NCI-H2081 (cell line): ENCODE measurements around the gene CLN3.
"Not testable (repeated sequence)": the region's sequence is repeated elsewhere in the genome, so short reads cannot be mapped to it uniquely, and the experiment has no call there.

Source experiments
- DNase-seq, 2 experiments: peaks; one replicate each; lab custom pipeline; 2025; lab: John Stamatoyannopoulos, UW

Gene CLN3

DNA sequence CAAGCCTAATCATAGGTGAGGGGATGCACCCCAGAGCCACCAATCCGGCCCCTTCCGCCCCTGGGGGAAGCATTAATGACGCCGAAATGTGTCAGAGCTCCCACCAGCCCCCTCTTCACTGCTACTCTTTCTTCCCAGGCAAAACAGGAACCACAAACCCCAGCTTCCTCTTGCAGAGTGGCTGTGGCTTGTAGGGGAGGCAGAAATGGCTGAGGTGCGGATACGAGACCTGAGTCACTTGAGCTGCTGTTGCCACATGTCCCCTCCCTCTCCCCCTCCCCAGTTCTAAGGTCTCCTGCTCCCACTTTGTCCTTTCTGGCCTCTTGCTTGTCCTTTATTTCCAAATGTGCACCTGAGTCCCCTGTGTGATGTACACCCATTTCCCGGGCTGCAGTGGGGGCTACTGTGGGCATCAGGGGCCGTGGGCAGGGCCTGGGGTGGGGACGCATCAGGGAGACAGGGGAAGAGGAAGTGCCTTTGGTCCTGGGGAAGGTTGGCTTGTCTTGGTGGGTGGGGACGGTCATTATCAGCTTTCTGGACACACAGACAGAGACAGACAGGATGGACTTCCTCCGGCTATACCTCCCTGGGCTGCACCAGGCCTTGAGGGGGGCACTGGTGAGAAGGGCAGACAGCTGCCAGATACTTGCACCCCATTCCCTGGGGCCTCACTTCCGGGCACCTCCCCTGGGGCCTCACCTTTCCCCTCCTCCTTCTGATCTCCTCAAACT is 2.4 kb upstream of the CLN3 start, which contains the start of gene APOBR:
TSS of gene APOBR (plus strand) at position 523 of the 731 bp plus-strand sequence. CDS start at position 562, 39 bp downstream.
- DNase-seq: no peak

DNA sequence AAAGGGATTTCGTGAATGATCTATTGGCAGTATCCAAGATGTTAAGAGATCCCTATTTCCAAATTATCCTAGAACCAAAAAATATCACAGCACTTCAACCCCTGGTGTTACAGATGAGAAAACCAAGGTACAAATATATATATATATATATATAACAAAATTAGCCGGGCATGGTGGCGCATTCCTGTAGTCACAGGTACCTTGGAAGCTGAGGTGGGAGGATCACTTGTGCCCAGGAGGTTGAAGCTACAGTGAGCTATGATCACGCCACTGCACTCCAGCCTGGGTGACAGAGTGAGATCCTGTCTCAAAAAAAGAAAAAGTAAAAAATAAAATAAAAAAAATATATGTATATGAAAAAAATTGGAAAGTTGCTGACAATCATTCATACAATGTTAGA is 637 bp upstream of the CLN3 start:
- DNase-seq: no peak

DNA sequence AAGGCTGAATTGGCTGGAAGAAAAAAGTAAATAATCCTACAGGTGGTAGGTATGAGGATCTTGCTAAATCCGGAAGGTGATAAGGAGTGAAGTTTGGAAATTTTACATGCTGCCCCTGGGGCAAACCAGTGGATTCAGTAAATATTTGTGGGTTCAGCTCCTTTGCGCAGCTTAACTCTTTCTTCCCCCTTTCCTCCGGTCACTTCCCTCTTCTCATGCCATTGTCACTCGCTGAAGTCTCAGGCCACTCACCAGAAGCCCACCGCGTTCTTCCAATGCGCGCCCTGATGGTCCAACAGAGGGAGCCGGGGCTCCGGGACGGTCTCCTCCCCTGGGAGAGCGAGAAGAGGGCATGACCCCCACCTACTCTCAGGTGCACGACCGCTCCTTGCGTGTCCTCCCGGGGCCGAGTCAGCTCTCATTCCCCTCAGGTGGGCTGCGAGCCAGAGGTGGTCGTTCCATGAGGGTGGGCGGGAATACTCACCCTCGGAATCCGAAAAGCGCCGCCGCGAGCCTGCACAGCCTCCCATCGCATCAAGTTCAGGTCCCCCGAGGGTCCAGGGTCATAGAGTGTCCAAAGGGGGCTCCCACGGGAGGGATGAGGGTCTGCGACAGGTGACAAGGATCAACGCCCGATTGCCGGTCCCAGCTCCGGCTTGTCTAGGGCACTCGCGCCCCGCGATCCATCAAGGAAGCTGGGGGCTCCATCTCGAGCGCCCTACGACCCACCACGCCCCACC is 474 bp downstream of the CLN3 start:
- no peak for DNase-seq

DNA sequence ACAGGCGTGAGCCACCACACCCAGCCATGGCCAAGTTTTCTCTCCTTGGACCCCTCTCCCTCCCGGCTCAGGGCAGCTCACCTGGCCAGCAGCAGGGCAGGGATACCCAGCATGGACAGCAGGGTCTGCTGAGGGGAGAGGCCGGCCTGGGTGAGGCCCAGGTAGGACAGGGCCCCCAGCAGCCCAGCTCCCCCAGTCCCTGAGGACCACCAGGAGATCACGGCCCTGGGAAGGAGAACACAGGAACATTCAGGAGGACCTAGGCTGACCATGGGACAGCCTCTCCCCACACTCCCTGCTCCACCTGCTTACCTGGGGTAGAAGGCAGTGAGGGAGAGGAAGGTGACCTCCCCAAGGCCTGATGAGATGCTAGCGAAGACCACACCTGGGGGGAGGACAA is 5.6 kb downstream of the CLN3 start:
- DNase-seq: no peak

DNA sequence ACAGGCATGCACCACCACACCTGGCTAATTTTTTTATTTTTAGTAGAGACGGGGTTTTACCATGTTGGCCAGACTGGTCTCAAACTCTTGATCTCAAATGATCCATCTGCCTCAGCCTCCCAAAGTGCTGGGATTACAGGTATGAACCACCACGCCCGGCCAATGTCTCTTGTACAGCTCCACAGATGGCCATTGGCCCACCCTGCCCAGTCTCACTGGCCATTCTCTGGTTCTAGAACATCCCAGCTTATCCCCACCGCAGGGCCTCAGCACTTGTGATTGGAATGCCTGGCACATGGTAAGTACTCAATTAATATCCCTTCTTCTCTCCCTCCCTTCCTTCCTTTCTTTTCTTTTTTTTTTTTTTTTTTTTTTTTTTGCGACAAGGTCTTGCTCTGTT is 8.5 kb downstream of the CLN3 start:
- DNase-seq: not testable (repeated sequence)

DNA sequence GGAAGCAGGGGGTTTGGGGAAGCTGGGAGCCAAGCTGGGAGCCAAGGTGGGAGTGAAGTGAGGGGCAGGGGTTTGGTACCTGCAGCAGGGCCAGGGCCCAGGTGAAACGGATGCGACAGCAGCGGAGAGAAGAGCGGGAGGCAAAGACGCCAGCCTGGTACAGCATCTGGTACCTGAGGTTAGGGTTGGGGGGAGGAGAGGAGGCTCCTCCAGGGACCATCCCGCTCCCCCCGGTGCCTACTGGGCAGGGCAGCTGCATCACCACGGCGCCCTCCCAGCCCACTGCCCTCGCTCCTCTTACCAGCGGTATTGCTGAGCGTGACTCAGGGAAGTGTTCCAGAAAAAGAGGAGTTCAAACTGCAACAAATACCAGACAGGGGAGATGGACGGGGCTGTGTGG is 9.8 kb downstream of the CLN3 start:
- no peak for DNase-seq

DNA sequence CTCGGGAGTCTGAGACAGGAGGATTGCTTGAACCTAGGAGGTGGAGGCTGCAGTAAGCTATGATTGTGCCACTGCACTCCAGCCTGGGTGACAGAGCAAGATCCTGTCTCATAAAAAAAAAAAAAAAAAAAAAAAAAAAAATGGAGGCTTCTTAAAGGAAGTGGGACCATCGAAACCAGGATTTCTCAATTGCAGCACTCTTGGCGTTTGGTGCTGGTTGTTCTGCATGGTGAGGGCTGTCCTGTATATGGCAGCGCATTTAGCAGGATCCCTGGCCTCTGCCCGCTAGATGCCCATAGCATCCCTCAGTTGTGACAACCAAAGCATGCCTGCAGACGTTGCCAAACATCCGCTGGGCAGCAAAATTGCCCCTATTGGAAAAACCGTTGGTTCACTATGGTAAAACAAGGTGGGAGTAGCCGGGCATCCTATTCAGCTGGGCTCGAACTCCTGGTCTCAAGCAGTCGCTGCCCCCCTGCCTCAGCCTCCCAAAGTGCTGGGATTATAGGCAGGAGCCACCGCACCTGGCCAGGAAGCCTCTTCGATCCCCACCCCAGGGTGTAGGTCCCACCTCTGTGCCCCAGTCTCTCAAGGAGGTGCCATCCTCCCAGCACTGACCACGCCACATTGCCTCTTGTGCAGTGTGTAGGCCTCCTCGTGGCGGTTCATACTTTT is 13.2 kb downstream of the CLN3 start:
- no peak for DNase-seq

DNA sequence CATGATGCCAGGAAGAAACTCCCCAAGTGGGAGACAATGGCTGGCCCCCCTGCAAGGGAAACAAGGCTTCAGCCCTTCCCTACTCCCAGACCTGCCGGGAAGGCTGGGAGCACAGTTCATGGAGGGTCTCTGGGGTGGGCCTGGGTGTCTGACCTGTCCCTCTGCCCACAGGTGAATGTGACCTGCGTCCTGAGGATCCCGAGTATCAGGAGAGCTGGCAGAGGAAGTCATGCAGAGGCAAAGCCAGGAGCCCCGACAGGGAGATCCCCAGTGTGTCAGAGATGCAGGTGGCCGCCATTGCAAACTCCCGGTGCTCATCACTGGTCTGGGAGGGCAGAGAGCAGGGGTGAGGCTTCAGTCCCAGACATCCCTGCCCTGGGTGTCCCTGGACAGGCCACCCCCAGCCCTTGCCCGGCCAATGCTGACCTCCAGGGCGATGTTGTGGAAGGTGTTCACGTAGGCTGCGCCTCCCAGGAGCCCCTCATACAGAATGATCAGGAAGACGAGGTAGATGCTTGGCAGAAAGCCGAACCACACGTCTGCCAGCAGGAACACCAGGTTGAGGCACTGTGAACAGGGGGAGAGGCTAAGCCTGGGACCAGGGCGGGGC is 14.5 kb downstream of the CLN3 start:
- DNase-seq: no peak

DNA sequence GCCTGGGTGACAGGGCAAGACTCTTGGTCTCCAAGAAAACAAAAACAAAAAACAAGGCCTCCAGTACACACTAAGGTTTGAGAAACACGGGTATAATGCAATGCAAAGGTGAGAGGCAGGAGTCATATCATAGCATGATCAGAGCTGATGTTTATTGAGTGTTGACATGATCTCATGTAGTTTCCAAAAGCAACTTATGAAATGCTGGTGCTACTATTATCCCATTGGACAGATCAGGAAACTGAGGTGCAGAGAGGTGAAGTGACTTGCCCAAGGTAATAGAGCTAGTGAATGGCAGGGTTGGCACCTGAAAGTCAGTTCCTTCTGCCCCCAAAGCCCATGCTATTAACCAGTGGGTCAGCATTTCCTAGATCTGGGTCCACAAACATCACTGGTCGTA is 16.7 kb downstream of the CLN3 start:
- DNase-seq: no peak

DNA sequence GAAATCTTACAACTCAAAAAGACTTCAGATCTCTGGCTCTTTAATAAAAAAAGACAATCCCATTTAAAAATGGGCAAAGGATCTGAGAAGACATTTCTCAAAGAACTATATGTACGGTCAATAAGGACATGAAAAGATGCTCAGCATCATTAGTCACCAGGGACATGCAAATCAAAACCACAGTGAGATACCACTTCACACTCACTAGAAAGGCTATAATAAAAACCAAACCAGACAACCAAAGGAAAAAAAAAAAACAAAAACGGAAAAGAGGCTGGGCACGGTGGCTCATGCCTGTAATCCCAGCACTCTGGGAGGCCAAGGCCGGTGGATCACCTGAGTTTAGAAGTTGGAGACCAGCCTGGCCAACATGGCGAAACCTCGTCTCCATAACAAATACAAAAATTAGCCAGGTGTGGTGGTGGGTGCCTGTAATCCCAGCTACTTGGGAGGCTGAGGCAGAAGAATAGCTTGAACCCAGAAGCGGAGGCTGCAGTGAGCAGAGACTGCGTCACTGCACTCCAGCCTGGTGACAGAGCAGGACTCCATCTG is 18.1 kb downstream of the CLN3 start:
- no peak for DNase-seq

DNA sequence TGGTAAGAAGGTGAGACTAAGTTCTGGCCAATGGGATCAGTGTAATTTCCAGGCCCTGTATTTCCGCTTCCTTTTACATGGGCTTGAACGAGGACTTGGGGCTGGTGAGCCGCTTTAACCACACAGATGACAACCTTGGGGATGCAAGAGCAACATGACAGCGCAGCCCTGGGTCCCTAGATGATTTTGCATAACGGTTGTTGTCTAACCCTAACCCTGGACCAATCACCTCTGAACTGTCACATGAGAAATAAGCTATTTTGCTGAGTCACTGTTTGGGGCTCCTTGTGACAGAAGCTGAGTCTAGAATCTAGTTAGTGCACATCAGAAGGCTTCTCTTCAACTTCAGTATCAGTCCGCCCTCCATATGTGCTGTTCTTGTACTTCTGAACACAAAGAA is 44.8 kb downstream of the CLN3 start:
- not testable (repeated sequence) for DNase-seq

DNA sequence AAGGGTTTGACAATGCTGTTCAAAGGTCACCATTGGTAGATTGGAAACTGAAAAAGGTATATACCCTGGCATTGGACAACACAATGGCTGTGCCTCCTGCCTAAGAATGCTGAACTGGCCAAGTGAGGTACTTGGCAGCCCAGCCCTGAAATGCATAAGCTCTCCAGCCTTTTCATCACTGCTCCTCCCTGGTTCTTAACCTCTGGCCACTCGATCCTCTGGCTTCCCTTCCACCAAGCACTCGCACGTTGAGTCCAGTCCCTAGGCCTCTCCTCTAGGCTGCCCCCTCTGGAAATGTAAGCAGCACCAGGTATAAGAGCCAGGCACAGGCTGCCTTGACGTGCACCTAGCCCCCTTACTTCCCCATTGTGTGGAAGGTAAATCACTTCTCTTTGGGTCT is 45.5 kb downstream of the CLN3 start:
- not testable (repeated sequence) for DNase-seq

DNA sequence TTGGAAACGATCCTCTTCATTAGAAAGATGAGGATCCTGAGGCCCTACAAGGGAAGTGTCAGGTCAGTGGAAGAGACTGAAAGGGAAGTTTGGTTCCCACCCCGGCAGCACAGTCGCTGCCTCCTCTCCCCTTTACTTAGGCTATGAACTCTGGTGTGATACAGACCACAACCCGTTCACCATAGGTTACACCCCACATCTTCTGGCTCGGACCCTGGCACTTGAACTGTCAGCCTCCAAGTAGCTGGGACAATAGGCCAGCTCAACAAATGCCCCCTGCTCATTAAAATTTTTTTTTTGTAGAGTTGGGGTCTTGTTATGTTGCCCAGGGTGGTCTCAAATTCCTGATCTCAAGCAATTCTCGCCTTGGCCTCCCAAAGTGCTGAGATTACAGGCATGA is 47.9 kb downstream of the CLN3 start:
- not testable (repeated sequence) for DNase-seq

DNA sequence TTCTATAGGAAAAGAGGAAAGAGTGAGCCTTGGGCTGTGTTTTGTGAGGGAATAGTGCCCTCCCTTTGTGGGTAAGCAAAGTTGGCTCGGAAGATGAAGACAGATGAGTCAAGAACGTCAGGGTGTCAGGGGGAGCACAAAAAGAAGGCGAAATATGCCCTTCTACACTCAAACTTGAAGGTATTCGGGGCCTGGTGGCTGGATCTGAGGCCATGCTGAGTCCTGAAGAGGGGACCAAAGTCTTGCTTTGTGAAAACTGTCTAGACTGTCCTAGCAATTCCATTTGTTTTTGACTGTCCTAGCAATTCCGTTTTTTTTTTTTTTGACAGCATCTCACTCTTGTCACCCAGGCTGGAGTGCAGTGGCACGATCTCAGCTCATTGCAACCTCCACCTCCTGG is 53.0 kb downstream of the CLN3 start:
- not testable (repeated sequence) for DNase-seq

DNA sequence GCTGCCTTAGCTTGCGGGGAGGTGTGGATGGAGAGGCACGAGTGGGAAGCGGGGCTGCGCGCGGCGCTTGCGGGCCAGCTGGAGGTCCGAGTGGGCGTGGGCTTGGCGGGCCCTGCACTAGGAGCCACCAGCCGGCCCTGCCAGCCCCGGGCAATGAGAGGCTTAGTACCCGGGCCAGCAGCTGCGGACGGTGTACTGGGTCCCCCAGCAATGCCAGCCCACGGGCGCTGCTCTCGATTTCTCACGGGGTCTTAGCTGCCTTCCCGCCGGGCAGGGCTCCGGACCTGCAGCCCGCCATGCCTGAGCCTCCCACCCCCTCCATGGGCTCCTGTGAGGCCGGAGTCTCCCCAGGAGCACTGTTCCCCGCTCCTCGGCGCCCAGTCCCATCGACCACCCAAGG is 56.5 kb downstream of the CLN3 start:
- DNase-seq: not testable (repeated sequence)
